H9 (cell line): ENCODE results near the gene LSM2. TPM values are rescaled to one million over a fixed set of nuclear protein-coding genes. Genes with fewer than 3 reads are reported as not detected.
A peak's percentile ranks its signal among the peaks of the same experiment; 100 is the strongest.

ENCODE experiments used
- DNase-seq: peaks from one replicate; pipeline ENCODE4 v3.0.0-alpha.2; 2017
- H2AFZ ChIP-seq: one replicate; pipeline ENCODE4 v1.6.1; 2013; ENCODE audit warnings: mild to moderate bottlenecking, low read length, control low read depth, moderate library complexity
- H2AK5ac ChIP-seq: 2 replicates; pipeline ENCODE4 v1.6.1; 2013; ENCODE audit warnings: low read length, control low read depth, mixed read lengths; ENCODE audit not compliant: insufficient read length
- H2BK120ac ChIP-seq: one replicate; pipeline ENCODE4 v1.6.1; 2013; ENCODE audit warnings: low read depth, mild to moderate bottlenecking, low read length, control low read depth, inconsistent platforms; ENCODE audit not compliant: poor library complexity, severe bottlenecking
- H2BK12ac ChIP-seq: 2 replicates; pipeline ENCODE4 v1.6.1; 2013; ENCODE audit warnings: low read length, control low read depth, mixed read lengths, low read depth; ENCODE audit not compliant: insufficient read length
- H2BK15ac ChIP-seq: 2 replicates; pipeline ENCODE4 v1.6.1; 2013; ENCODE audit warnings: low read depth, low read length, control low read depth
- H2BK20ac ChIP-seq: one replicate; pipeline ENCODE4 v1.6.1; 2013; ENCODE audit warnings: low read depth, mild to moderate bottlenecking, low read length, control low read depth, inconsistent platforms; ENCODE audit not compliant: poor library complexity, severe bottlenecking
- H2BK5ac ChIP-seq: 2 replicates; pipeline ENCODE4 v1.6.1; 2013; ENCODE audit warnings: low read length, control low read depth, mixed read lengths; ENCODE audit not compliant: insufficient read length
- H3K14ac ChIP-seq: 2 replicates; pipeline ENCODE4 v1.6.1; 2013; ENCODE audit warnings: low read length, control low read depth; ENCODE audit not compliant: insufficient read depth
- H3K18ac ChIP-seq: 2 replicates; pipeline ENCODE4 v1.6.1; 2013; ENCODE audit warnings: low read depth, mild to moderate bottlenecking, mixed read lengths, low read length, control low read depth; ENCODE audit not compliant: insufficient read length
- H3K23ac ChIP-seq: 2 replicates; pipeline ENCODE4 v1.6.1; 2013; ENCODE audit warnings: low read length, control low read depth, mixed read lengths, low read depth; ENCODE audit not compliant: insufficient read length
- H3K23me2 ChIP-seq: 2 replicates; pipeline ENCODE4 v1.6.1; 2013; ENCODE audit warnings: low read depth, mild to moderate bottlenecking, mixed read lengths, low read length, control low read depth; ENCODE audit not compliant: insufficient read length, poor library complexity, severe bottlenecking
- H3K27ac ChIP-seq: 2 replicates; pipeline ENCODE4 v1.5.1; 2013; ENCODE audit warnings: low read length, control low read depth, mixed read lengths, low read depth; ENCODE audit not compliant: insufficient read length
- H3K27me3 ChIP-seq: 2 replicates; pipeline ENCODE4 v1.6.1; 2013; ENCODE audit warnings: low read length, control low read depth, inconsistent platforms; ENCODE audit not compliant: insufficient read depth
- H3K4ac ChIP-seq: 2 replicates; pipeline ENCODE4 v1.6.1; 2013; ENCODE audit warnings: low read depth, mild to moderate bottlenecking, control low read depth, inconsistent platforms, low read length, moderate library complexity
- H3K4me1 ChIP-seq: 2 replicates; pipeline ENCODE4 v1.6.1; 2013; ENCODE audit warnings: low read length, control low read depth, inconsistent platforms; ENCODE audit not compliant: insufficient read depth
- H3K4me2 ChIP-seq: 2 replicates; pipeline ENCODE4 v1.6.1; 2013; ENCODE audit warnings: low read length, control low read depth, mixed read lengths; ENCODE audit not compliant: insufficient read length, insufficient read depth
- H3K56ac ChIP-seq: 2 replicates; pipeline ENCODE4 v1.6.1; 2013; ENCODE audit warnings: low read depth, mild to moderate bottlenecking, mixed read lengths, low read length, control low read depth; ENCODE audit not compliant: insufficient read length
- H3K79me1 ChIP-seq: 2 replicates; pipeline ENCODE4 v1.6.1; 2013; ENCODE audit warnings: low read depth, mild to moderate bottlenecking, moderate library complexity, low read length, control low read depth, inconsistent platforms; ENCODE audit not compliant: insufficient read depth, poor library complexity, severe bottlenecking
- H3K79me2 ChIP-seq: 2 replicates; pipeline ENCODE4 v1.6.1; 2013; ENCODE audit warnings: low read length, control low read depth, inconsistent platforms; ENCODE audit not compliant: insufficient read depth
- H3K9ac ChIP-seq: 2 replicates; pipeline ENCODE4 v1.6.1; 2013; ENCODE audit warnings: low read length, control low read depth, mixed read lengths; ENCODE audit not compliant: insufficient read length; ENCODE audit errors: extremely low read depth
- H3K9me3 ChIP-seq: one replicate; pipeline ENCODE4 v1.6.1; 2013; ENCODE audit warnings: low read depth, low read length, inconsistent platforms; ENCODE audit not compliant: control insufficient read depth
- H3T11ph ChIP-seq: one replicate; pipeline ENCODE4 v1.6.1; 2013; ENCODE audit warnings: mild to moderate bottlenecking, low read length, control low read depth, inconsistent platforms
- H4K20me1 ChIP-seq: one replicate; pipeline ENCODE4 v1.6.1; 2013; ENCODE audit not compliant: control insufficient read depth, insufficient read length, insufficient read depth
- H4K5ac ChIP-seq: 2 replicates; pipeline ENCODE4 v1.6.1; 2013; ENCODE audit warnings: low read depth, mild to moderate bottlenecking, mixed read lengths, low read length, control low read depth; ENCODE audit not compliant: insufficient read length
- H4K8ac ChIP-seq: replicated peaks from 2 replicates; pipeline ENCODE4 v1.6.1; 2013; ENCODE audit warnings: low read length, control low read depth, mixed read lengths, low read depth; ENCODE audit not compliant: insufficient read length
- H4K91ac ChIP-seq: 2 replicates; pipeline ENCODE4 v1.6.1; 2013; ENCODE audit warnings: low read depth, mild to moderate bottlenecking, moderate library complexity, mixed read lengths, low read length, control low read depth; ENCODE audit not compliant: insufficient read length
- H3K27ac Mint-ChIP-seq, 3 experiments: 2 replicates in 2 of 3; 3 replicates in 1 of 3; pipeline ENCODE4 v1.8.0; 2020 to 2021; ENCODE audit warnings: mixed read lengths in 3 of 3, mild to moderate bottlenecking in 1 of 3, moderate library complexity in 1 of 3
- H3K27me3 Mint-ChIP-seq: 2 replicates; pipeline ENCODE4 v1.8.0; 2021; ENCODE audit warnings: low read depth, mild to moderate bottlenecking, moderate library complexity, mixed read lengths
- H3K36me3 Mint-ChIP-seq, 3 experiments: 2 replicates in 2 of 3; 3 replicates in 1 of 3; pipeline ENCODE4 v1.8.0; 2020 to 2021; ENCODE audit warnings: low read depth in 3 of 3, mixed read lengths in 3 of 3; ENCODE audit not compliant: insufficient read depth in 1 of 3
- H3K4me1 Mint-ChIP-seq, 2 experiments: 2 replicates each; pipeline ENCODE4 v1.8.0; 2020; ENCODE audit warnings: mixed read lengths in 2 of 2
- H3K4me3 Mint-ChIP-seq, 2 experiments: 2 replicates in 1 of 2; 3 replicates in 1 of 2; pipeline ENCODE4 v1.8.0; 2020 to 2021; ENCODE audit warnings: mild to moderate bottlenecking in 2 of 2, mixed read lengths in 2 of 2, moderate library complexity in 1 of 2
- H3K9me3 Mint-ChIP-seq, 2 experiments: 2 replicates in 1 of 2; 3 replicates in 1 of 2; pipeline ENCODE4 v1.8.0; 2020; ENCODE audit warnings: mild to moderate bottlenecking in 2 of 2, mixed read lengths in 2 of 2, moderate library complexity in 1 of 2
- CTCF ChIP-seq: fragments of 200-600 bp; sonication (generic); conservative IDR thresholded peaks from 3 replicates; pipeline ENCODE4 v1.8.0; 2021; ENCODE audit warnings: antibody characterized with exemption, mild to moderate bottlenecking
- WGBS: extraction: QIAGEN DNeasy Blood & Tissue Kit; methylation state at CpG from one replicate; pipeline ENCODE4 v1.1.7; 2013; ENCODE audit warnings: missing lambda C conversion rate, low lambda C conversion rate, mixed read lengths; ENCODE audit not compliant: insufficient read length; ENCODE audit errors: extremely low coverage; 5-methylcytosine and 5-hydroxymethylcytosine counted together
- total RNA-seq: library from RNA; stranded (reverse); gene quantifications from 2 replicates; pipeline ENCODE4 v1.2.1, GENCODE V29; 2021

Gene LSM2
- total RNA-seq, 1 experiment from 2014 or later = 123 TPM

GRCh38 chr6:31792090-31792374 lies 14.7 kb downstream of the LSM2 start:
- H2BK15ac ChIP-seq = no peak overlapping the region
- H3K4me1 Mint-ChIP-seq = peaks cover 10% of the 10 kb centered on the region in 2 experiments
- peaks cover 3% of the 10 kb centered on the region for H3K23me2 ChIP-seq
- no peak overlapping the region for H2BK5ac ChIP-seq
- H4K8ac ChIP-seq = no peak overlapping the region
- no CpG with 5 or more reads among the region's 3 CpGs for WGBS
- DNase-seq = no peak
- H3K36me3 Mint-ChIP-seq = peaks cover 19 to 52% (median 43%) of the 10 kb centered on the region in 3 experiments
- H3K4ac ChIP-seq = no peak overlapping the region
- H3K56ac ChIP-seq = no peak overlapping the region
- no peak overlapping the region for H2AK5ac ChIP-seq
- H2BK20ac ChIP-seq = no peak overlapping the region
- no peak overlapping the region for H3K23ac ChIP-seq
- no peak for TF ChIP-seq CTCF
- no peak overlapping the region for H2BK12ac ChIP-seq
- no peak overlapping the region for H2AFZ ChIP-seq
- H3K27me3 Mint-ChIP-seq = no peaks in the 10 kb centered on the region
- peaks cover 3% of the 10 kb centered on the region for H4K20me1 ChIP-seq
- H2BK120ac ChIP-seq = no peak overlapping the region
- H3K79me1 ChIP-seq = no peaks in the 10 kb centered on the region
- no peaks in the 10 kb centered on the region for H3K9me3 ChIP-seq
- H3K18ac ChIP-seq = no peak overlapping the region
- H3K9me3 Mint-ChIP-seq = no peaks in the 10 kb centered on the region
- no peaks in the 10 kb centered on the region for H3K27me3 ChIP-seq
- H3K14ac ChIP-seq = no peak overlapping the region
- H3K4me3 Mint-ChIP-seq = no peak overlapping the region
- no peak overlapping the region for H4K91ac ChIP-seq
- no peak overlapping the region for H3K9ac ChIP-seq
- H3K27ac ChIP-seq = no peak overlapping the region
- no peak overlapping the region for H3T11ph ChIP-seq
- H3K27ac Mint-ChIP-seq = peak overlapping the region in 1 of 3 experiments; percentile 59; a peak in 1 of 7 replicates
- H3K4me2 ChIP-seq = no peak overlapping the region
- H3K4me1 ChIP-seq = no peaks in the 10 kb centered on the region
- no peak overlapping the region for H4K5ac ChIP-seq
- H3K79me2 ChIP-seq = peaks cover 2% of the 10 kb centered on the region; the same call in 1 of the 2 replicates
